Measurements from ENCODE around the gene CAMP.
A peak's percentile ranks its signal among the peaks of the same experiment; 100 is the strongest.

CAMP gene

GRCh38 chr3:48222616-48223513 is at the start of gene CAMP:
CAMP (plus strand) TSS chr3:48223495; CDS start chr3:48223512, 17 bp downstream.
- Histone ChIP-seq H3K9me3 (ENCODE audit: control insufficient read depth, insufficient read depth, low read length) (no peaks in the 10 kb centered on the region), H3K9ac (ENCODE audit: low read depth, low read length) (no peak within 1 kb of the TSS), H3K27ac (ENCODE audit: low read depth, low read length) (no peak within 1 kb of the TSS), H3K27me3 (ENCODE audit: control insufficient read depth, insufficient read depth, low read length) (no peaks in the 10 kb centered on the region), H3K36me3 (ENCODE audit: control insufficient read depth, insufficient read depth, low read length) (no peaks in the 10 kb centered on the region), H3K4me3 (ENCODE audit: low read depth, low read length) (no peak within 1 kb of the TSS), H3K4me1 (ENCODE audit: control insufficient read depth, insufficient read depth, low read length) (no peaks in the 10 kb centered on the region)

- H3K36me3 ChIP-seq (ENCODE audit: control insufficient read depth, insufficient read depth, low read length) = peaks cover 100% of the 10 kb centered on the region
- no peak overlapping the region for H3K27ac ChIP-seq (ENCODE audit: low read depth, low read length)
- H3K9me3 ChIP-seq (ENCODE audit: control insufficient read depth, insufficient read depth, low read length) = no peaks in the 10 kb centered on the region
- H3K9ac ChIP-seq (ENCODE audit: low read depth, low read length) = no peak overlapping the region
- H3K4me3 ChIP-seq (ENCODE audit: low read depth, low read length) = no peak overlapping the region
- H3K4me1 ChIP-seq (ENCODE audit: control insufficient read depth, insufficient read depth, low read length) = no peaks in the 10 kb centered on the region
- no peaks in the 10 kb centered on the region for H3K27me3 ChIP-seq (ENCODE audit: control insufficient read depth, insufficient read depth, low read length)
Measured at GRCh38 chr3:48178072-48178471, 45.2 kb upstream of the CAMP start.

GRCh38 chr3:48180021-48180420 is 43.3 kb upstream of the CAMP start:
- no peaks in the 10 kb centered on the region for H3K9me3 ChIP-seq (ENCODE audit: control insufficient read depth, insufficient read depth, low read length)
- no peaks in the 10 kb centered on the region for H3K4me1 ChIP-seq (ENCODE audit: control insufficient read depth, insufficient read depth, low read length)
- H3K27me3 ChIP-seq (ENCODE audit: control insufficient read depth, insufficient read depth, low read length) = no peaks in the 10 kb centered on the region
- no peak overlapping the region for H3K4me3 ChIP-seq (ENCODE audit: low read depth, low read length)
- H3K27ac ChIP-seq (ENCODE audit: low read depth, low read length) = no peak overlapping the region
- no peak overlapping the region for H3K9ac ChIP-seq (ENCODE audit: low read depth, low read length)
- H3K36me3 ChIP-seq (ENCODE audit: control insufficient read depth, insufficient read depth, low read length) = peaks cover 100% of the 10 kb centered on the region

DNA sequence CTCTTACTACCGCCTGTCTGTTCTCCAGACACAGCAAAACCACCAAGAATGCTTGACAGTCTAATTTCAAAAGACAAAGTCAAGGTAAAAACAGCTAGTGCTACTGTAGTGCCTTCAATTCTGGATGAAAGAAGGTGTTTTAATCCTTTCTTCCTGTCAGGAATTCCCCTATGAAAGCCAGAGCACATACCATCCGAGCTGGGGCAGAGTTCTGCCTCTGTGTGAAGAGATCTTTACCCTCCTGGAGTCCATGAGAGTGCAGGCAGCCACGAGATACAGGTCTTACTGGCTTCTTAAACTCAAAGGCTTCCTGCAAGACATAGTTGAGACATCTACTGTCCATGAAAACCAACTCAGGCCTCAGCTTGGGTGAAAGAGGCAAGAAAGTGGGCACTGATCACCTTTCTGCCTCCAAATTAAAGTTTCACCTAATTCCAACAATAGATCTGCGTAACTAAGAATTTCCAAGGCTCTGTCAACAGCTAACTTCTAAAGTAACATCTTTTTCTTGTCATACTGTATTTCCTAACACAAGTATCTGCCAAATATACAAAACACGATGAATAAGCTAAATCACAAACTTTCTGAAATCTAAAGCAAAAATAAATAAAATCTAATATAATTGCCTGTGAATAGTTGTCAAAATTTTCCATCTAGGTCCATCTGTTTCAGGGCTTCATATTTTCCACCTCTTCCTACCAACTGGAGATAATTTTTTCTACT is 42.6 kb upstream of the CAMP start:
- Histone ChIP-seq H3K9ac (ENCODE audit: low read depth, low read length) (no peak overlapping the region), H3K4me1 (ENCODE audit: control insufficient read depth, insufficient read depth, low read length) (no peaks in the 10 kb centered on the region), H3K4me3 (ENCODE audit: low read depth, low read length) (no peak overlapping the region), H3K36me3 (ENCODE audit: control insufficient read depth, insufficient read depth, low read length) (peaks cover 100% of the 10 kb centered on the region), H3K27me3 (ENCODE audit: control insufficient read depth, insufficient read depth, low read length) (no peaks in the 10 kb centered on the region), H3K9me3 (ENCODE audit: control insufficient read depth, insufficient read depth, low read length) (no peaks in the 10 kb centered on the region), H3K27ac (ENCODE audit: low read depth, low read length) (no peak overlapping the region)

DNA sequence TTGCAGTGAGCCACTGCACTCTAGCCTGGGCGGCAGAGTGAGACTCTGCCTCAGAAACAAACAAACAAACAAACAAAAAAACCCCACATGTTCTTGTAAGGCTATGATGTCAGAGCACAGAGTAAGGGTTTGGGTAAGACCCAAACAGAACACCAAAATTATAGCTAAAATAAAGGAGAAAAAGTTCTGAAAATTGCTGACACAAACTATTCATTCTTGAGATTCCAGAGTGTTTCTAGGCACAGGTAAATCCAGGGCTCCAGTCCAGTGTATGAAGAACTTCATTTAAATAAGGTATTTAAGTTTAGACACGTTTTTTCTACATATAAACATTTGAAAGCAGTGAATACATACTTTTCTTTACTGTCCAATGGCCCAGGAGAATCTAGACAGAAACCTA is 39.0 kb upstream of the CAMP start:
- H3K36me3 ChIP-seq (ENCODE audit: control insufficient read depth, insufficient read depth, low read length) = peaks cover 74% of the 10 kb centered on the region
- peaks cover 8% of the 10 kb centered on the region; the same call in 1 of the 2 replicates for H3K4me1 ChIP-seq (ENCODE audit: control insufficient read depth, insufficient read depth, low read length)
- no peak overlapping the region for H3K4me3 ChIP-seq (ENCODE audit: low read depth, low read length)
- no peak overlapping the region for H3K27ac ChIP-seq (ENCODE audit: low read depth, low read length)
- H3K9ac ChIP-seq (ENCODE audit: low read depth, low read length) = no peak overlapping the region
- H3K27me3 ChIP-seq (ENCODE audit: control insufficient read depth, insufficient read depth, low read length) = no peaks in the 10 kb centered on the region
- no peaks in the 10 kb centered on the region for H3K9me3 ChIP-seq (ENCODE audit: control insufficient read depth, insufficient read depth, low read length)

- Histone ChIP-seq H3K4me3 (ENCODE audit: low read depth, low read length) (no peak overlapping the region), H3K36me3 (ENCODE audit: control insufficient read depth, insufficient read depth, low read length) (peaks cover 66% of the 10 kb centered on the region), H3K27me3 (ENCODE audit: control insufficient read depth, insufficient read depth, low read length) (no peaks in the 10 kb centered on the region), H3K9me3 (ENCODE audit: control insufficient read depth, insufficient read depth, low read length) (no peaks in the 10 kb centered on the region), H3K27ac (ENCODE audit: low read depth, low read length) (no peak overlapping the region), H3K9ac (ENCODE audit: low read depth, low read length) (no peak overlapping the region), H3K4me1 (ENCODE audit: control insufficient read depth, insufficient read depth, low read length) (peaks cover 8% of the 10 kb centered on the region; the same call in 1 of the 2 replicates)
Measured at GRCh38 chr3:48185129-48185528, 38.2 kb upstream of the CAMP start.

DNA sequence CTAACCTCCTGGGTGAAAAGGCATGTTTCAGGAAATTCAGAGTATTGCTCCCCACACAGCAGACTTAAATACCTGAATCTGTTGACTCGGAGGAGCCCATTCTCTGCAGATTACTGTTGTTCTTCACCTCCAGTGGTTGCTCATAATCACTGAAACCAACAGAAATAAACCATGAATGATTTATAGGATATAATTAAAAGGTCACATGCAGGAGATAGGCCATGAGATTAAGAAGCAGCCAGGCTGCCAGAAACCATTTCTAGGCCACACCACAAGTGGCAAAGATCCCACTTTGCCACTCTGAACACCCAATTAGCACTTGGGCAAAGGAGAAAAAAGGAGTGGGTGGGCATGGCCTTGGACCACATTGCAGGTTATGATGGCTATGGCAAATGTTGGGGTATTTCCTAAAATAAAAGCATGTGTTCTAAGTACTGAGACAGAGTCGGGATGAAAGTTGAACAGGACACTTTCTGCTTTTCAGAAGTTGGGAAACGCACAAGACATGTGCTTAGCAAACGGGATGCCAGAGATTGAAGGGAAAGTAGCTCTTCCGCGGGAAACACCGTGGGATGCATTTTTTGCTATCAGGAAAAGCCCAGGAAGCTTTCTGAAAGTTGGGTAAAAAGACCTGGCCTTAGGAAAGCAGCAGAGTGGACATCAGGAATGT is 36.5 kb upstream of the CAMP start:
- H3K4me3 ChIP-seq (ENCODE audit: low read depth, low read length) = peak overlapping the region; percentile 97
- peak overlapping the region; percentile 96 for H3K27ac ChIP-seq (ENCODE audit: low read depth, low read length)
- H3K9ac ChIP-seq (ENCODE audit: low read depth, low read length) = peak overlapping the region; percentile 96
- H3K9me3 ChIP-seq (ENCODE audit: control insufficient read depth, insufficient read depth, low read length) = no peaks in the 10 kb centered on the region
- peaks cover 18% of the 10 kb centered on the region; the same call in 1 of the 2 replicates for H3K4me1 ChIP-seq (ENCODE audit: control insufficient read depth, insufficient read depth, low read length)
- peaks cover 49% of the 10 kb centered on the region for H3K36me3 ChIP-seq (ENCODE audit: control insufficient read depth, insufficient read depth, low read length)
- no peaks in the 10 kb centered on the region for H3K27me3 ChIP-seq (ENCODE audit: control insufficient read depth, insufficient read depth, low read length)

DNA sequence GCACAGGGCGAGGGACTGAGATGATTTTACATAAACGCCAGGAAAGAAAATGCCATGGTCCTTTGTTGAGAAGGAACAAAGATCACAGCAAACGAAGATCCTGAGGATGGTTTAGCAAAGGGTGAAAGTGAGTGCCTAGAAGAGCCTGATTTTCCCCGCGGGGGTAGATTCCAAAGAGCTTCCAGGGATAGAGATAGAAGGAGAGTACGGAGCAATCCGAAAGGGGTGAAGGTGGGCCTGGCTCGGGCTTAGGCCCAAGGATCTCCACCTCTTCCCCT is 36.1 kb upstream of the CAMP start:
- Histone ChIP-seq H3K4me1 (ENCODE audit: control insufficient read depth, insufficient read depth, low read length) (peaks cover 18% of the 10 kb centered on the region; the same call in 1 of the 2 replicates), H3K27ac (ENCODE audit: low read depth, low read length) (peak overlapping the region; percentile 96), H3K9ac (ENCODE audit: low read depth, low read length) (peak overlapping the region; percentile 96), H3K27me3 (ENCODE audit: control insufficient read depth, insufficient read depth, low read length) (no peaks in the 10 kb centered on the region), H3K9me3 (ENCODE audit: control insufficient read depth, insufficient read depth, low read length) (no peaks in the 10 kb centered on the region), H3K36me3 (ENCODE audit: control insufficient read depth, insufficient read depth, low read length) (peaks cover 45% of the 10 kb centered on the region), H3K4me3 (ENCODE audit: low read depth, low read length) (peak overlapping the region; percentile 97)

DNA sequence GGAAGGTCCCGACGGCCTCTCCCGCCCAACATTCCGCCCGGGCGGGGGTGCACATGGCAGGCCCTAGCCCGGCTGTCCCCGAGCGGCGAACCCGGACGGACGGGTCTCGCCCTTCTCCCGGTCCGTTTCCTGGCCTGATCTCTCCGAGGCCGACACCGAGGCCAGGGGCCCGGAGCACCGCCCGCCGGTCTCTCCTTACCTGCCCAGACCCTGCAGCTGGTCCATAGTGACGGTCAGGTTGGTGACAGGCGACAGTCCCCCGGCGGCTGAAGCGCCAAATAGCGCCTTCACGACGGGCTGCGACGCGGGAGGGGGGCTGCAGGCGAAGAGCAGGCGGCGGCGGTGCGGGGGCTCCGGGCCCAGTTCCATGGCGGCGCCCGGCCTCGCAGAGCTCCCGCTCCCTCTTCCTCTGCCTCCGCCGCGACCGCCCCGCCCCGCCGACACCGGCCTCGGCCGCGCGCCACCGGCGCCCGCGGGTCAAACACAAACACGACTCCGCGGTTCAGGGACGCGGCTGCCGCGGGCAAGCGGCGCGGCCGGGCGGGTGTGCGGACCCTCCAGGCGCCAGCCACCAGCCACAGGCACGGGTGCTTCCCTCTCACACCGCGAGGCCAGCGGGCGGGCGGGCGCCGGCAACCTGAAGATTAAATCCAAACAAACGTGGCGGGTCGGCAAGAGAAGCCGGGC is 35.6 kb upstream of the CAMP start:
- no peaks in the 10 kb centered on the region for H3K27me3 ChIP-seq (ENCODE audit: control insufficient read depth, insufficient read depth, low read length)
- H3K9ac ChIP-seq (ENCODE audit: low read depth, low read length) = peak overlapping the region; percentile 96
- H3K9me3 ChIP-seq (ENCODE audit: control insufficient read depth, insufficient read depth, low read length) = no peaks in the 10 kb centered on the region
- peaks cover 18% of the 10 kb centered on the region; the same call in 1 of the 2 replicates for H3K4me1 ChIP-seq (ENCODE audit: control insufficient read depth, insufficient read depth, low read length)
- H3K36me3 ChIP-seq (ENCODE audit: control insufficient read depth, insufficient read depth, low read length) = peaks cover 40% of the 10 kb centered on the region
- peak overlapping the region; percentile 97 for H3K4me3 ChIP-seq (ENCODE audit: low read depth, low read length)
- H3K27ac ChIP-seq (ENCODE audit: low read depth, low read length) = peak overlapping the region; percentile 96

DNA sequence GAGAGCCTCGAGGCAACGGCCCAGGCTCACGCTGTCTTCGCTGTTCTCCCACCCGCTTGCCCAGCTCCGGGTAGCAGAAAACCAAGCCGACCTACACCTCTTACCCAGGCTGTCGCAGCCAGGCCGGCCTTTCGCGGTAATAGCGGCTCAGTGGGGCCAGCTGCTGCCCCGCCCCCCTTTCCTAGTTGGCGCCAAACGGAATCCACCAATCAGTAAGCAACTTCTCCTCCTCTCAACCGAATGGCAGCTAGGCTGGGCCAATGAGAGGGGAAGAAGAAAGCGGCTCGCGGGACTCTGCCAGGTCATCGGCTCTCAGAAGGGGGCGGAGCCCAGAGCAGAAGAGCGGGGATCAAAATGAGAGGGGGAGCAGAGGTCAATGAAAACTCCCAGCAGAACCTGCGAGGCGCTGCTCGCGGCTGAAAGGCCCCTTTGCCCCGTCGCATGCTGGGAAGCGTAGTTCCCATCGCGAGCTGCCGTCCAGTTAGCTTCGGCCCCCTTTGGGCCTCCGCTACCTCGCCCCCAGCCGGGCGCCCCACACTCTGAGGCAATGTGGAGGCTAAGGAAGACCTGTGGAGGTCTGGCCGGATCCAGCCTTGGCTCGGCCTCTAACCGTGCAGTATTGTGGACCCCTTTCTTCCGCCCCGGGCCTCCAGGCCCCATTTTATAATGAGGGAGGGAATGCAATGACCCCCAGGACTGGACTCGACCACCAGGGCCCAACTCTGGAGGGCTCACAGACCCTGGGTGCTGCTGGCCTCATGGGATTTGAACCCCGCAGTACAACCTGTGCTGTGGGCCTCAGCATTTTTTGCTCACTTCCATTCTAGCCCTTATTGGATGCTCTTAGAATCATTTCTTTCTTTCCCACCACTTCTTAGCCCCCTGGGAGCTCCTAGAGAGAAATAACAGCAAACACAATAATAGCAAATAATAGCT is 34.8 kb upstream of the CAMP start, which contains the start of gene CDC25A:
Gene CDC25A (minus strand): TSS at position 152 of the 936 bp plus-strand sequence. CDS start 470 bp downstream, outside the sequence.
- Histone ChIP-seq H3K4me1 (ENCODE audit: control insufficient read depth, insufficient read depth, low read length) (peaks cover 18% of the 10 kb centered on the region; the same call in 1 of the 2 replicates), H3K27ac (ENCODE audit: low read depth, low read length) (peak within 1 kb of the TSS; percentile 96), H3K9ac (ENCODE audit: low read depth, low read length) (peak within 1 kb of the TSS; percentile 96), H3K4me3 (ENCODE audit: low read depth, low read length) (peak within 1 kb of the TSS; percentile 97), H3K36me3 (ENCODE audit: control insufficient read depth, insufficient read depth, low read length) (peaks cover 32% of the 10 kb centered on the region), H3K27me3 (ENCODE audit: control insufficient read depth, insufficient read depth, low read length) (no peaks in the 10 kb centered on the region), H3K9me3 (ENCODE audit: control insufficient read depth, insufficient read depth, low read length) (no peaks in the 10 kb centered on the region)
